AG04449 (cell line): ENCODE results near the gene VRK2.

Experiments used
- CTCF ChIA-PET: fragments of 350-600 bp; formaldehyde crosslinking; extraction: SDS; loops from one replicate; lab custom pipeline; 2021; ENCODE audit warnings: antibody characterized with exemption; lab: Yijun Ruan, JAX
- POLR2A ChIA-PET: fragments of 400-600, 350-600 bp; formaldehyde crosslinking; extraction: SDS; loops from one replicate; lab custom pipeline; 2020; ENCODE audit warnings: antibody characterized with exemption, inconsistent platforms; lab: Yijun Ruan, JAX
- DNase-seq: peaks from one replicate; pipeline ENCODE4 v3.0.0-alpha.2; 2010; ENCODE audit warnings: low read depth, low spot score
- H3K4me3 ChIP-seq: 2 replicates; pipeline ENCODE4 v1.5.1; 2011; ENCODE audit warnings: low read depth, mild to moderate bottlenecking, control low read depth, low read length
- CTCF ChIP-seq: IDR thresholded peaks from one replicate; pipeline ENCODE4 v1.5.1; 2011; ENCODE audit warnings: mild to moderate bottlenecking, moderate library complexity, low read length, control low read depth, inconsistent platforms; ENCODE audit not compliant: insufficient read depth; ENCODE audit errors: missing control alignments

VRK2 gene

GRCh38 chr2:58055033-58055786 lies 8.6 kb downstream of the VRK2 start:
- ChIA-PET POLR2A (interaction anchor here (1.0 kb wide), 1 partner anchor 9 kb away, joined by 5 read pairs; the partner anchor contains the start of gene VRK2), CTCF (interaction anchor here (1.3 kb wide), 1 partner anchor 14 kb away, joined by 3 read pairs; no protein-coding TSS in a partner anchor)
- no peak for TF ChIP-seq CTCF
- DNase-seq = no peak
- H3K4me3 ChIP-seq = no peak overlapping the region

DNA sequence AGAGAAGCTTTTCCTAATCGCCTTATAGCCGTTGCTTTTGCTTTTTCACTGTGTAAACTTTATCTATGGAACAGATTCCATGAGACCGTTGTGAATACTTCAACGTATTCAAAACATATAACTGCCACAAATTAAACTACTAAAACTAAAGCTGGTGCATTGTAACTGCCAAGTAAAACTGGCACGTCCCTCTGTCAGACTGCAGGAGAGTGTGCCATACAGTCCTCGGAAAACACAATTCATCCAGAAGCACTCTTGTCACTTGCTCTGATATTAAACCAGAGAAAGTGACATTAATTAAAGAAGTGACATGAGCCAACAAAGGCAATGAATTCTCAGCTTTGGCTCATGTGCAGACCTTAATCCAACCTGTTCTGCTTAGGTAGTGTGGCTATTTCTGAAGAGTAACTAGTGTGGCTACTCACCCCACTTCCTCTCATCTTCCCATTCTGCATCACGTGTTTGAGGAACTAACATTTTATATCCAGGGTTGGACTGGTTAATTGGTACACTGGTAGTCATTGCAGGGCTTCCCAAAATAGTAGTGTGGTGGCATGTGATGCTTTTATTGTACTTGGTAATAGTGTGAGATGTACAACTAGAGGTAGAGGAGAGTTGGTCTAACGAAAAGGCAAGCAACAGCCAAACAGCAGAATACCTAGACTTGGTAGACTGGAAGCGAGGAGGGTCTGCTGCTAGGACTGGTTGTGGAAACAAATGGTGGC lies 9.7 kb downstream of the VRK2 start:
- H3K4me3 ChIP-seq = no peak overlapping the region
- no peak for TF ChIP-seq CTCF
- ChIA-PET CTCF (interaction anchor here (1.3 kb wide), 1 partner anchor 13 kb away, joined by 3 read pairs; no protein-coding TSS in a partner anchor), POLR2A (no interaction called here)
- DNase-seq = no peak

GRCh38 chr2:58057707-58058530 lies 11.3 kb downstream of the VRK2 start:
- POLR2A ChIA-PET = no interaction called here

DNA sequence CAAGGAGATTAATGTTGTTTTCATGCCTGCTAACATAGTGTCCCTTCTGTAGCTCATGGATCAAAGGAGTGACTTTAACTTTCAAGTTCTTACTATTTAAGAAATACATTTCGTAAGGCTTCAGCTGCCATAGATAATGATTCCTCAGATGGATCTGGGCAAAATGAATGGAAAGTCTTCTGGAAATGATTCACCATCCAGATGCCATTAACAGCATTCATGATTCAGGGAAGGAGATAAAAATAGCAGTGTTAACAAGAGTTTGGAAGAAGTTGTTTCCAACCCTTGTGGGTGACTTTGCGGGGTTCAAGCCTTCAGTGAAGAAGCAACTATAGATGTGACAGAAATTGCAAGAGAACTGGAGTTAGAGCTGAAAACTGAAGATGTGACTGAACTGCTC lies 17.0 kb downstream of the VRK2 start:
- ChIA-PET CTCF (no interaction called here), POLR2A (interaction anchor here (1.5 kb wide), 1 partner anchor 17 kb away, joined by 5 read pairs; the partner anchor contains the start of gene VRK2)
- H3K4me3 ChIP-seq = no peak overlapping the region
- peak; percentile 42 for DNase-seq
- TF ChIP-seq CTCF = no peak

More at GRCh38 chr2:58057707-58058530, 11.3 kb downstream of the VRK2 start:
- no peak for TF ChIP-seq CTCF
- CTCF ChIA-PET = no interaction called here
- DNase-seq = no peak
- no peak overlapping the region for H3K4me3 ChIP-seq

DNA sequence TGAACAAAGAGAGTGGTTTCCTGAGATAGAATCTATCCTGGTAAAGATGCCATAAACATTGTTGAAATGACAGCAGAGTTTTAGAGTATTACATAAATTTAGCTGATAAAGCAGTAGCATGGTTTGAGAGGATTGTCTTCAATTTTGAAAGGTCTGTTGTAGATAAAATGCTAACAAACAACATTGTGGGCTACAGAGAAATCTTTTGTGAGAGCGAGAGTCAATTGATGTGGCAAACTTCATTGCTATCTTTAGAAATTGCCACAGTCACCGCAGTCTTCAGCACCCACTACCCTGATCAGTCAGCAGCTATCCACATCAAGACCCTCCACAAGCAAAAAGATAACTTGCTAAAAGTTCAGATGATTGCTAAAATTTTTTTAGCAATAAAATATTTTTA lies 17.5 kb downstream of the VRK2 start:
- no peak for TF ChIP-seq CTCF
- CTCF ChIA-PET = no interaction called here
- POLR2A ChIA-PET = interaction anchor here (1.5 kb wide), 1 partner anchor 18 kb away, joined by 5 read pairs; the partner anchor contains the start of gene VRK2
- H3K4me3 ChIP-seq = no peak overlapping the region
- no peak for DNase-seq
